ENCODE measurements around the gene DHRS4L2. TPM values are rescaled to one million over a fixed set of nuclear protein-coding genes. Genes with fewer than 3 reads are reported as not detected.
"Not testable (repeated sequence)": the region's sequence is repeated elsewhere in the genome, so short reads cannot be mapped to it uniquely, and the experiment has no call there.

Gene DHRS4L2
- total RNA-seq, 1 experiment from 2014 or later = 12.0 TPM

GRCh38 chr14:23973178-23973577 lies 15.6 kb upstream of the DHRS4L2 start:
- not testable (repeated sequence) for DNase-seq (ENCODE audit: low spot score)

GRCh38 chr14:23974041-23974440 lies 14.7 kb upstream of the DHRS4L2 start:
- not testable (repeated sequence) for DNase-seq (ENCODE audit: low spot score)

GRCh38 chr14:23977208-23977607 lies 11.5 kb upstream of the DHRS4L2 start:
- not testable (repeated sequence) for DNase-seq (ENCODE audit: low spot score)

- not testable (repeated sequence) for DNase-seq (ENCODE audit: low spot score)
Measured at GRCh38 chr14:23981951-23982813, 6.5 kb upstream of the DHRS4L2 start.

- DNase-seq (ENCODE audit: low spot score) = peak; percentile 12
Measured at GRCh38 chr14:23984891-23985602, 3.7 kb upstream of the DHRS4L2 start.

GRCh38 chr14:23988223-23988606 lies 514 bp upstream of the DHRS4L2 start:
- DNase-seq (ENCODE audit: low spot score) = not testable (repeated sequence)

GRCh38 chr14:23989734-23990445 lies 1.2 kb downstream of the DHRS4L2 start:
- DNase-seq (ENCODE audit: low spot score) = not testable (repeated sequence)

- not testable (repeated sequence) for DNase-seq (ENCODE audit: low spot score)
Measured at GRCh38 chr14:23990961-23991360, 2.2 kb downstream of the DHRS4L2 start.

GRCh38 chr14:23993042-23993441 lies 4.3 kb downstream of the DHRS4L2 start:
- DNase-seq (ENCODE audit: low spot score) = not testable (repeated sequence)

GRCh38 chr14:23996009-23996408 lies 7.3 kb downstream of the DHRS4L2 start:
- not testable (repeated sequence) for DNase-seq (ENCODE audit: low spot score)

- not testable (repeated sequence) for DNase-seq (ENCODE audit: low spot score)
Measured at GRCh38 chr14:23996825-23997224, 8.1 kb downstream of the DHRS4L2 start.

- not testable (repeated sequence) for DNase-seq (ENCODE audit: low spot score)
Measured at GRCh38 chr14:23999640-24000039, 10.9 kb downstream of the DHRS4L2 start.

GRCh38 chr14:24001078-24001477 lies 12.3 kb downstream of the DHRS4L2 start:
- not testable (repeated sequence) for DNase-seq (ENCODE audit: low spot score)

- DNase-seq (ENCODE audit: low spot score) = not testable (repeated sequence)
Measured at GRCh38 chr14:24001679-24002078, 12.9 kb downstream of the DHRS4L2 start.

GRCh38 chr14:24006471-24006816 lies 17.7 kb downstream of the DHRS4L2 start:
- not testable (repeated sequence) for DNase-seq (ENCODE audit: low spot score)

- DNase-seq (ENCODE audit: low spot score) = not testable (repeated sequence)
Measured at GRCh38 chr14:24006817-24007652, 18.3 kb downstream of the DHRS4L2 start.

GRCh38 chr14:24011051-24011450 lies 22.3 kb downstream of the DHRS4L2 start:
- no peak for DNase-seq (ENCODE audit: low spot score)

- not testable (repeated sequence) for DNase-seq (ENCODE audit: low spot score)
Measured at GRCh38 chr14:24012726-24013273, 24.1 kb downstream of the DHRS4L2 start.

GRCh38 chr14:24013654-24014514 lies 25.2 kb downstream of the DHRS4L2 start:
- DNase-seq (ENCODE audit: low spot score) = peak; percentile 61

- not testable (repeated sequence) for DNase-seq (ENCODE audit: low spot score)
Measured at GRCh38 chr14:24015745-24016144, 27.0 kb downstream of the DHRS4L2 start.

All from H4 (cell line).